ENCODE results near the gene LLGL2. TPM values are rescaled to one million over a fixed set of nuclear protein-coding genes. Genes with fewer than 3 reads are reported as not detected.

Gene LLGL2
- total RNA-seq, 1 donor from 2014 or later: 44.5 TPM

- DNase-seq (ENCODE audit: low read depth): no peak
These were observed 63.1 kb downstream of the LLGL2 start for GRCh38 chr17:75588596-75589011.

GRCh38 chr17:75589012-75589918 lies 63.8 kb downstream of the LLGL2 start:
- Histone ChIP-seq H3K27me3 (ENCODE audit: control insufficient read depth, insufficient read depth, low read length) (peaks cover 14% of the 10 kb centered on the region), H3K4me3 (ENCODE audit: low read depth, low read length) (peak overlapping the region; percentile 59), H3K36me3 (ENCODE audit: control insufficient read depth, insufficient read depth, low read length) (no peaks in the 10 kb centered on the region)
- DNase-seq (ENCODE audit: low read depth): peak; percentile 36
- TF ChIP-seq, protein P1, sequence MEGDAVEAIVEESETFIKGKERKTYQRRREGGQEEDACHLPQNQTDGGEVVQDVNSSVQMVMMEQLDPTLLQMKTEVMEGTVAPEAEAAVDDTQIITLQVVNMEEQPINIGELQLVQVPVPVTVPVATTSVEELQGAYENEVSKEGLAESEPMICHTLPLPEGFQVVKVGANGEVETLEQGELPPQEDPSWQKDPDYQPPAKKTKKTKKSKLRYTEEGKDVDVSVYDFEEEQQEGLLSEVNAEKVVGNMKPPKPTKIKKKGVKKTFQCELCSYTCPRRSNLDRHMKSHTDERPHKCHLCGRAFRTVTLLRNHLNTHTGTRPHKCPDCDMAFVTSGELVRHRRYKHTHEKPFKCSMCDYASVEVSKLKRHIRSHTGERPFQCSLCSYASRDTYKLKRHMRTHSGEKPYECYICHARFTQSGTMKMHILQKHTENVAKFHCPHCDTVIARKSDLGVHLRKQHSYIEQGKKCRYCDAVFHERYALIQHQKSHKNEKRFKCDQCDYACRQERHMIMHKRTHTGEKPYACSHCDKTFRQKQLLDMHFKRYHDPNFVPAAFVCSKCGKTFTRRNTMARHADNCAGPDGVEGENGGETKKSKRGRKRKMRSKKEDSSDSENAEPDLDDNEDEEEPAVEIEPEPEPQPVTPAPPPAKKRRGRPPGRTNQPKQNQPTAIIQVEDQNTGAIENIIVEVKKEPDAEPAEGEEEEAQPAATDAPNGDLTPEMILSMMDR (IDR thresholded peaks at IDR 0.05; ENCODE audit: insufficient read depth, low read length, severe bottlenecking): peak; percentile 25
- FAIRE-seq: no peak

More at GRCh38 chr17:75588596-75589011, 63.1 kb downstream of the LLGL2 start:
- Histone ChIP-seq H3K27me3 (ENCODE audit: control insufficient read depth, insufficient read depth, low read length) (peaks cover 14% of the 10 kb centered on the region), H3K36me3 (ENCODE audit: control insufficient read depth, insufficient read depth, low read length) (no peaks in the 10 kb centered on the region), H3K4me3 (ENCODE audit: low read depth, low read length) (peak overlapping the region; percentile 23)
- TF ChIP-seq, protein P1 (IDR thresholded peaks at IDR 0.05; ENCODE audit: insufficient read depth, low read length, severe bottlenecking): no peak
- no peak for FAIRE-seq

- no peak overlapping the region for H3K4me3 ChIP-seq (ENCODE audit: low read depth, low read length)
- DNase-seq (ENCODE audit: low read depth): no peak
- peaks cover 12% of the 10 kb centered on the region for H3K27me3 ChIP-seq (ENCODE audit: control insufficient read depth, insufficient read depth, low read length)
- FAIRE-seq: no peak
- no peaks in the 10 kb centered on the region for H3K36me3 ChIP-seq (ENCODE audit: control insufficient read depth, insufficient read depth, low read length)
- TF ChIP-seq, protein P1 (IDR thresholded peaks at IDR 0.05; ENCODE audit: insufficient read depth, low read length, severe bottlenecking): no peak
These were observed 64.4 kb downstream of the LLGL2 start for GRCh38 chr17:75589919-75590303.

- no peak overlapping the region for H3K4me3 ChIP-seq (ENCODE audit: low read depth, low read length)
- TF ChIP-seq, protein P1 (IDR thresholded peaks at IDR 0.05; ENCODE audit: insufficient read depth, low read length, severe bottlenecking): no peak
- DNase-seq (ENCODE audit: low read depth) (no peak), FAIRE-seq (no peak)
- H3K27me3 ChIP-seq (ENCODE audit: control insufficient read depth, insufficient read depth, low read length): peaks cover 12% of the 10 kb centered on the region
- H3K36me3 ChIP-seq (ENCODE audit: control insufficient read depth, insufficient read depth, low read length): no peaks in the 10 kb centered on the region
These were observed 64.8 kb downstream of the LLGL2 start for GRCh38 chr17:75590314-75590761.

GRCh38 chr17:75590849-75591721 lies 65.6 kb downstream of the LLGL2 start:
- no peak overlapping the region for H3K4me3 ChIP-seq (ENCODE audit: low read depth, low read length)
- no peaks in the 10 kb centered on the region for H3K36me3 ChIP-seq (ENCODE audit: control insufficient read depth, insufficient read depth, low read length)
- FAIRE-seq: no peak
- H3K27me3 ChIP-seq (ENCODE audit: control insufficient read depth, insufficient read depth, low read length): peaks cover 12% of the 10 kb centered on the region
- TF ChIP-seq, protein P1 (IDR thresholded peaks at IDR 0.05; ENCODE audit: insufficient read depth, low read length, severe bottlenecking): no peak
- DNase-seq (ENCODE audit: low read depth): no peak
